Muscle of leg (tissue), 11 donors: ENCODE measurements around the gene ZCCHC14. TPM values are rescaled to one million over a fixed set of nuclear protein-coding genes. Genes with fewer than 3 reads are reported as not detected.

Experiments
- DNase-seq: peaks from one replicate; pipeline ENCODE4 v3.0.0; 2013
- H3K27ac ChIP-seq: one replicate; pipeline ENCODE4 v1.5.1; 2013; ENCODE audit warnings: mild to moderate bottlenecking, low read length, control low read depth
- H3K27me3 ChIP-seq: one replicate; pipeline ENCODE4 v1.6.1; 2013; ENCODE audit warnings: low read length; ENCODE audit not compliant: control insufficient read depth, insufficient read depth
- H3K36me3 ChIP-seq: one replicate; pipeline ENCODE4 v1.6.1; 2013; ENCODE audit warnings: low read length; ENCODE audit not compliant: control insufficient read depth, insufficient read depth
- H3K4me1 ChIP-seq: one replicate; pipeline ENCODE4 v1.6.1; 2013; ENCODE audit warnings: low read length; ENCODE audit not compliant: control insufficient read depth, insufficient read depth
- H3K4me3 ChIP-seq: one replicate; pipeline ENCODE4 v1.5.1; 2013; ENCODE audit warnings: low read length, control low read depth
- H3K9me3 ChIP-seq: replicated peaks from 2 replicates; pipeline ENCODE4 v1.6.1; 2013; ENCODE audit warnings: low read depth, low read length; ENCODE audit not compliant: control insufficient read depth
- WGBS: methylation state at CpG from one replicate; pipeline ENCODE4 v1.1.5; 2013; ENCODE audit warnings: missing lambda C conversion rate; ENCODE audit not compliant: insufficient coverage; 5-methylcytosine and 5-hydroxymethylcytosine counted together
- polyA plus RNA-seq, 8 donors: library from polyadenylated mRNA; unstranded; fragments of 120-200 nt; gene quantifications; one replicate each; pipeline versions ENCODE4 v1.2.1 to v1.2.3, GENCODE V29; 2013; ENCODE audit warnings: inconsistent platforms in 1 of 8, low replicate concordance in 1 of 8; ENCODE audit not compliant: insufficient read length in 8 of 8, insufficient read depth in 1 of 8
- total RNA-seq: library from RNA; stranded (reverse); fragments of 120-200 nt; gene quantifications from one replicate; pipeline ENCODE4 v1.2.4, GENCODE V29; 2013

Gene ZCCHC14
- total and polyA plus RNA-seq, 9 donors = 10.1 to 23.2 (median 17.3) TPM

- peaks cover 8% of the 10 kb centered on the region for H3K4me1 ChIP-seq
- no peak overlapping the region for H3K27ac ChIP-seq
- no peak for DNase-seq
- H3K27me3 ChIP-seq = peaks cover 31% of the 10 kb centered on the region
- no peak overlapping the region for H3K4me3 ChIP-seq
- peaks cover 8% of the 10 kb centered on the region for H3K9me3 ChIP-seq
- no peaks in the 10 kb centered on the region for H3K36me3 ChIP-seq
- whole genome bisulfite sequencing = 90% methylated on average over 3 of the region's 13 CpGs
Measured at GRCh38 chr16:87535855-87536794, 43.3 kb upstream of the ZCCHC14 start.

GRCh38 chr16:87535457-87535854 is 42.6 kb upstream of the ZCCHC14 start:
- Histone ChIP-seq H3K9me3 (peaks cover 8% of the 10 kb centered on the region), H3K27ac (no peak overlapping the region), H3K36me3 (no peaks in the 10 kb centered on the region), H3K4me3 (no peak overlapping the region), H3K27me3 (peaks cover 25% of the 10 kb centered on the region), H3K4me1 (peaks cover 4% of the 10 kb centered on the region)
- WGBS = no CpG with 5 or more reads among the region's 3 CpGs
- DNase-seq = no peak

DNA sequence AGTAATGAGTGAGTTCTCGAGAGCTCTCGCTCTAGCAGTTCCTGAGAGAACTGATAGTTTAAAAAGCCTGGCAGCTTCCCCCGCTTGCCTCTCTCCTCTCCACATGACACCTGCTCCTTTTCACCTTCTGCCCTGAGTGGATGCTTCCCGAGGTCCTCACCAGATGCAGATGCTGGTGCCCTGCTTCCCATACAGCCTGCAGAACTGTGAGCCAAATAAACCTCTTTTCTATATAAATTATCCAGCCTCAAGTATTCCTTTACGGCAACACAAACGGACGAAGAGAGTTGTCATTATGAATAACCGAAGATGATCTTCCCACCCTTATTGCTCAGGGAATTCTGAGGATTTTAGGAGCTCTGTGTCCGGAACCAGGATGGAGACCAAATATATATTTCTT is 41.9 kb upstream of the ZCCHC14 start:
- Histone ChIP-seq H3K9me3 (peaks cover 10% of the 10 kb centered on the region), H3K4me3 (no peak overlapping the region), H3K4me1 (no peaks in the 10 kb centered on the region), H3K27ac (no peak overlapping the region), H3K36me3 (no peaks in the 10 kb centered on the region), H3K27me3 (peaks cover 18% of the 10 kb centered on the region)
- 100% methylated on average over 2 of the region's 9 CpGs for WGBS
- DNase-seq = no peak

- H3K27ac ChIP-seq = no peak overlapping the region
- H3K4me3 ChIP-seq = no peak overlapping the region
- peaks cover 13% of the 10 kb centered on the region for H3K27me3 ChIP-seq
- no peak for DNase-seq
- H3K4me1 ChIP-seq = no peaks in the 10 kb centered on the region
- H3K9me3 ChIP-seq = peaks cover 16% of the 10 kb centered on the region
- no peaks in the 10 kb centered on the region for H3K36me3 ChIP-seq
- no CpG with 5 or more reads among the region's 5 CpGs for WGBS
Measured at GRCh38 chr16:87534030-87534653, 41.3 kb upstream of the ZCCHC14 start.

DNA sequence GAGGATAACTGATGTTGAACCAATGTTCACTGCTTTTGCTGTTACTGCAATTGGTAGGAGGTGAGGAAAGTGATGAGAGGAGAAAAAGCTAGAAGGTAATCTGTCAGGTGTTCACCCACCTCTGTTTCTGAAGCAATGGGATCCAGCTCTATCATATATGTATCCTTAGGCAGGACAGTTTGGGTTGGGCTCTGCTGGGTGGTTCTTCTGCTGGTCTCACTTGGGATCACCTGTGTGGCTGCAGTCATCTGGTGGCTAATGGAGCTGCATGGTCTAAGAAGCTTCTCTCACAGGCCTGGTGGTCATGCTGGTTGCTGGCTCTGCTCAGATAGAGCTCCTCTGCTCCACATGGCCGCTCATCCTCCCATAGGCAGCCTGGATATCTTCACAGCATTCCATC is 40.2 kb upstream of the ZCCHC14 start:
- WGBS = no CpG with 5 or more reads among the region's 1 CpG
- no peak overlapping the region for H3K4me3 ChIP-seq
- H3K9me3 ChIP-seq = peaks cover 17% of the 10 kb centered on the region
- no peaks in the 10 kb centered on the region for H3K4me1 ChIP-seq
- no peaks in the 10 kb centered on the region for H3K36me3 ChIP-seq
- H3K27me3 ChIP-seq = peaks cover 5% of the 10 kb centered on the region
- no peak overlapping the region for H3K27ac ChIP-seq
- no peak for DNase-seq

GRCh38 chr16:87531418-87531817 is 38.6 kb upstream of the ZCCHC14 start:
- H3K4me1 ChIP-seq = no peaks in the 10 kb centered on the region
- no peaks in the 10 kb centered on the region for H3K27me3 ChIP-seq
- no peak for DNase-seq
- no peak overlapping the region for H3K4me3 ChIP-seq
- WGBS = 100% methylated on average over 1 of the region's 3 CpGs
- peaks cover 17% of the 10 kb centered on the region for H3K9me3 ChIP-seq
- H3K36me3 ChIP-seq = no peaks in the 10 kb centered on the region
- H3K27ac ChIP-seq = no peak overlapping the region

GRCh38 chr16:87528690-87529579 is 36.1 kb upstream of the ZCCHC14 start:
- Histone ChIP-seq H3K27ac (no peak overlapping the region), H3K4me1 (no peaks in the 10 kb centered on the region), H3K4me3 (no peak overlapping the region), H3K36me3 (no peaks in the 10 kb centered on the region), H3K9me3 (peaks cover 17% of the 10 kb centered on the region), H3K27me3 (no peaks in the 10 kb centered on the region)
- DNase-seq = no peak
- WGBS = 71% methylated on average over 7 of the region's 10 CpGs

DNA sequence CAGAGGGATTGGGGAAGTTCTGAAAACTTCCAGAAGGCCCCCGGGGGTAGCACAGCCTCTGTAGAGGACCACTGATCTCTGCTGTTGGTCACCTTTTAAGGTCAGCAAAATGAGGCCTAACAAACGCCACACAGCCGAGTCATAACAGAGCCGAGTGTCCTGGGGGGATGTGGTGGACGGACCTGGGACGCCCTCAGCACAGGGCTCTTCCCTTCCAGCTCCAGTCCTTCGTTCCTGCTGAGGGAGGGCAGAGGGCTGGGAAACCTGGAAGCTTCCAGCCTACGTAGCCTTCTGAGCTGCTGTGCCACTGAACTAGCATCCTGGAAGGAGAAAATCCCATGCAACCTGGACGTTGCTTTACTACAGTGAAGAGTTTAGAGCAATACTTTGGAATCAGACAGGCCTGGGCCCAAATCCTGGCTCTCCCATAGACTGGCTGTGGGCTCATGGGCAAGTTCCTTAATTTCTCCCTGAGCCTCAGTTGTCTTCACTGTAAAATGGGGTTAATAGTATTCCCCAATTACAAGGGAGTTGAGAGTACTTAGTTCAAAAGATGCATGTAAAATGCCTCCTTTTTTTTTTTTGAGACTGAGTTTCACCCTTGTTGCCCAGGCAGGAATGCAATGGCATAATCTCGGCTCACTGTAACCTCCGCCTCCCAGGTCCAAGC is 34.4 kb upstream of the ZCCHC14 start:
- Histone ChIP-seq H3K27ac (no peak overlapping the region), H3K9me3 (peaks cover 13% of the 10 kb centered on the region), H3K36me3 (no peaks in the 10 kb centered on the region), H3K4me3 (no peak overlapping the region), H3K4me1 (no peaks in the 10 kb centered on the region), H3K27me3 (no peaks in the 10 kb centered on the region)
- WGBS = 80% methylated on average over 8 of the region's 11 CpGs
- DNase-seq = no peak

DNA sequence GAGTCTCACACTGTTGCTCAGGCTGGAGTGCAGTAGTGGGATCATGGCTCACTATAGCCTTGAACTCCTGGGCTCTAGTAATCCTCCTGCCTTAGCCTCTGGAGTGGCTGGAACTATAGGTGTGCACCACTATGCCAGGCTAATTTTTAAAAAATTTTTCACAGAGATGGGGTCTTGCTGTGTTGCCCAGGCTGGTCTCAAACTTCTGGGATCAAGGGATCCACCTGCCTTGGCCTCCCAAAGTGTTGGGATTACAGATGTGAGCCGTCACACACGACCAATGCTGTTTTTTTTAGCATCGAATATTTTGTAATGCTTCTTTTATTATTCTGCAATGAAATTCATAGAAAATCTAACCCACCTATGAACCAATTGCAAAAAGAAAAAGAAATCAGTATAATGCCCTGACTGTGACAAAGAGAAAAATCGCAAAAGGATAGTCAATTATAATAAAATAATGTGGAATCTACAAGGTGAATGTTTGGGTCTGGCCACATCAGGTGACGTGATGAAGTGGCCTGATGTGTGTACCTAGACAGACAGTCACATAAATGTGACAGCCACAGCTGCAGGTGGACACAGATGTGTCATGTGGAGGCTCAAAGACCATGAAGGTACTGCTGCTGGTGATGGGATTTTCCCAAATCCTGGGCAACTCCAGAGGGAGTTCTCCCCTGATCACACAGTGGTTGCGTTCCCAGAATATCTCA is 33.6 kb upstream of the ZCCHC14 start:
- no peaks in the 10 kb centered on the region for H3K36me3 ChIP-seq
- no peak overlapping the region for H3K27ac ChIP-seq
- 75% methylated on average over 2 of the region's 6 CpGs for WGBS
- H3K27me3 ChIP-seq = no peaks in the 10 kb centered on the region
- H3K4me3 ChIP-seq = no peak overlapping the region
- DNase-seq = no peak
- no peaks in the 10 kb centered on the region for H3K4me1 ChIP-seq
- H3K9me3 ChIP-seq = peaks cover 13% of the 10 kb centered on the region
